Lower leg skin (tissue), 4 donors: ENCODE data around the gene ZNF503. TPM values are rescaled to one million over a fixed set of nuclear protein-coding genes. Genes with fewer than 3 reads are reported as not detected.
A peak's percentile ranks its signal among the peaks of the same experiment; 100 is the strongest.

Experiments used
- DNase-seq, 2 donors: peaks; one replicate each; pipeline ENCODE4 v3.0.0-alpha.2; 2019; ENCODE audit warnings: low spot score in 2 of 2
- H3K4me3 ChIP-seq: fragments of 200-600 bp; sonication (generic); 2 replicates; pipeline ENCODE4 v1.5.1; 2017; ENCODE audit warnings: mild to moderate bottlenecking, low read depth; ENCODE audit not compliant: poor library complexity, severe bottlenecking
- POLR2A ChIP-seq, 2 donors: fragments of 450-650 bp; IDR thresholded peaks; one replicate each; pipeline ENCODE4 v1.6.1; 2016 to 2017; ENCODE audit warnings: antibody characterized with exemption in 2 of 2, mild to moderate bottlenecking in 1 of 2, moderate library complexity in 1 of 2
- WGBS, 2 donors: methylation state at CpG; one replicate each; pipeline ENCODE4 v1.1.5; 2018; 5-methylcytosine and 5-hydroxymethylcytosine counted together
- intact Hi-C: fragments of 100-400 bp; cut with DNase I; formaldehyde crosslinking; loops from one replicate; pipeline ENCODE4 v1.15.0; 2023; ENCODE audit warnings: low total_unique reads
- total RNA-seq, 4 donors: library from RNA; depleted of rRNA; stranded (reverse); fragments of >200 nt; gene quantifications; one replicate each; pipeline ENCODE4 v1.1.0, GENCODE V29; 2016
- TF ChIP-seq, protein P1 (sequence below), 3 donors: fragments of 450-650 bp; IDR thresholded peaks; one replicate each; pipeline ENCODE4 v1.5.1; 2016; ENCODE audit warnings: antibody characterized with exemption in 3 of 3, mild to moderate bottlenecking in 3 of 3, moderate library complexity in 2 of 3

Gene ZNF503
- total RNA-seq, 4 donors from 2014 or later, result 4.8 to 8.6 (median 7.4) TPM

DNA sequence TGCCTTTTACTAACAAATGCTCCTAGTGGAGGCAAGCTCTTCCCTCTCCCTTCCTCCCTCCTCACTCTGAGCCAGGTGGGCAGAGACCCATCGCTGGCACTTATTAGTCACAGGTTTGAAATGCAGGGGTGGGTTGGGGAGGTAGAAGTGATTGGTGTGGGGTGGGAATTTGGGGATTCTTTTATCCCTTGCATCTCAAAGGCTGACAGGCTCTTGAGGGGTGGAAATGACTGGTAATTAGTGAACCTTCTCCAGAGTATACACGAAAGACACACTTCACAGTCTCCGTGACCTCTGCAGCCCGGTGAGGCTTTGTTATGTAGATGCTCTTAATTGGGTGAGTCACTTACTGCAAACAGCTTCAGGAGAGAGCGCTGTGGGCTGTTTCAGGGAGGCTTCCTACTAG lies 16.0 kb upstream of the ZNF503 start:
- no peak overlapping the region for H3K4me3 ChIP-seq
- intact Hi-C loops, result no loop called here
- no peak for TF ChIP-seq POLR2A (IDR thresholded peaks at IDR 0.05)
- 43 to 52% methylated on average over 5 of the region's 5 CpGs for WGBS, 2 donors
- DNase-seq, result no peak

DNA sequence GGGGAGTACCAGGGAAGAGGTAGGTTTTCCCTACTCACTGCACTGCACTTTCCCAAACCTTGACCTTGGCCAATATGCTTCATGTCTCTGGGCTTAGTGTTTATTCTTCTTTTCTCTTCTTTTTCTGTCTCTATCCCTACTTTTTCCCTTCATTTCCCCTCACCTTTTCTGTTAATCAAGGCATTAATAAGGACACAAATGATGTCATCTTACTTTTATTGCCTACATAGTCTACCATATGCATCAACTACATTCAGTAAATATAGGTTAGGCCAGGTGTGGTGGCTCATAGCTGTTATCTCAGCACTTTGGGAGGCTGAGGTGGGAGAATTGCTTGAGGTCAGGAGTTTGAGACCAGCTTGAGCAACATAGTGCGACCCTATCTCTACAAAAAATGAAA lies 13.0 kb upstream of the ZNF503 start:
- H3K4me3 ChIP-seq, result no peak overlapping the region
- TF ChIP-seq, protein P1, sequence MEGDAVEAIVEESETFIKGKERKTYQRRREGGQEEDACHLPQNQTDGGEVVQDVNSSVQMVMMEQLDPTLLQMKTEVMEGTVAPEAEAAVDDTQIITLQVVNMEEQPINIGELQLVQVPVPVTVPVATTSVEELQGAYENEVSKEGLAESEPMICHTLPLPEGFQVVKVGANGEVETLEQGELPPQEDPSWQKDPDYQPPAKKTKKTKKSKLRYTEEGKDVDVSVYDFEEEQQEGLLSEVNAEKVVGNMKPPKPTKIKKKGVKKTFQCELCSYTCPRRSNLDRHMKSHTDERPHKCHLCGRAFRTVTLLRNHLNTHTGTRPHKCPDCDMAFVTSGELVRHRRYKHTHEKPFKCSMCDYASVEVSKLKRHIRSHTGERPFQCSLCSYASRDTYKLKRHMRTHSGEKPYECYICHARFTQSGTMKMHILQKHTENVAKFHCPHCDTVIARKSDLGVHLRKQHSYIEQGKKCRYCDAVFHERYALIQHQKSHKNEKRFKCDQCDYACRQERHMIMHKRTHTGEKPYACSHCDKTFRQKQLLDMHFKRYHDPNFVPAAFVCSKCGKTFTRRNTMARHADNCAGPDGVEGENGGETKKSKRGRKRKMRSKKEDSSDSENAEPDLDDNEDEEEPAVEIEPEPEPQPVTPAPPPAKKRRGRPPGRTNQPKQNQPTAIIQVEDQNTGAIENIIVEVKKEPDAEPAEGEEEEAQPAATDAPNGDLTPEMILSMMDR (IDR thresholded peaks at IDR 0.05), result no peak
- no peak for TF ChIP-seq POLR2A (IDR thresholded peaks at IDR 0.05)
- WGBS, 2 donors, result 90 to 91% methylated on average over 1 of the region's 1 CpG
- DNase-seq, result no peak
- intact Hi-C loops, result no loop called here

DNA sequence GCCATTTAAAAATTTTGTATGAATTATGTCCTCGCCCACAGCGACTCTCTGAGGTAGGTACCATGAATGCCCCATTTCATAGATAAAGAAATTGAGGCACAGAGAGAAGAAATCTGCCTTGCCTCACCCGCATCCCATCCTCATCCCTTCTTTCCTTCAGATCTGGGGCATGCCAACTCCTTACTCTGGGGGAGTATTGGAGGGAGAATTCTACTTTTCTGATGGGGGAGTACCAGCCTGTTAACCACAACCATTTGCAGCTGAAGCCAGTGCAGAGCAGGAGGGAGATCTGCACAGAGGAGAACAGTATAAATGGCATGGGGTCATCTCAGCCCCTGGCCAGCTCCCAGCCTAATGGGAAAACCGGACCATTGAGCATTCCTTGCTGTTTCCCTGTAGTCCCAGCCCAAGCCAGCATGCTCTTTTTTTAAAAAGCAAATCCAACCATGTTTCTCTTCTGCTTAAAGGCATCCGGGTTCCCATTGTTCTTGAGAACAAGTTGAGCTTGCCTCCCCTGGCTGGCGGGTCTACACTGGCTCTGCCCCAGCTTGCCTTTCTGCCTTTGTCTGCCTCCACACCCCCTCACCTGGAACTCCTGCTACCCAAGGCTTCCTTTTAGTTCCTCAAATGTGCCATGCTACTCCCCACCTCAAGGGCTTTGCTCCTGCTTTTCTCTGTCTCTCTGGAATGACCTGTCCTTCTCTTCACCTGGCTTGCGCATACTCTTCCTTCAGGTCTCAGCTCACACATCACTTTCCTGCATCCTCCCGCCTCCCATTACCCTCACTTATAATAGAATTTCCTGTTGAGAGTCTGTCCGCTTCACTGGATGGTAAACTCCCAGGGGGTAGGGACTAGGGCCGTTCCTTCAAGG lies 8.8 kb upstream of the ZNF503 start:
- WGBS, 2 donors, result 42 to 51% methylated on average over 10 of the region's 10 CpGs
- TF ChIP-seq POLR2A (IDR thresholded peaks at IDR 0.05), result no peak
- TF ChIP-seq, protein P1 (IDR thresholded peaks at IDR 0.05), result no peak
- no peak for DNase-seq
- no peak overlapping the region for H3K4me3 ChIP-seq
- intact Hi-C loops, result no loop called here

DNA sequence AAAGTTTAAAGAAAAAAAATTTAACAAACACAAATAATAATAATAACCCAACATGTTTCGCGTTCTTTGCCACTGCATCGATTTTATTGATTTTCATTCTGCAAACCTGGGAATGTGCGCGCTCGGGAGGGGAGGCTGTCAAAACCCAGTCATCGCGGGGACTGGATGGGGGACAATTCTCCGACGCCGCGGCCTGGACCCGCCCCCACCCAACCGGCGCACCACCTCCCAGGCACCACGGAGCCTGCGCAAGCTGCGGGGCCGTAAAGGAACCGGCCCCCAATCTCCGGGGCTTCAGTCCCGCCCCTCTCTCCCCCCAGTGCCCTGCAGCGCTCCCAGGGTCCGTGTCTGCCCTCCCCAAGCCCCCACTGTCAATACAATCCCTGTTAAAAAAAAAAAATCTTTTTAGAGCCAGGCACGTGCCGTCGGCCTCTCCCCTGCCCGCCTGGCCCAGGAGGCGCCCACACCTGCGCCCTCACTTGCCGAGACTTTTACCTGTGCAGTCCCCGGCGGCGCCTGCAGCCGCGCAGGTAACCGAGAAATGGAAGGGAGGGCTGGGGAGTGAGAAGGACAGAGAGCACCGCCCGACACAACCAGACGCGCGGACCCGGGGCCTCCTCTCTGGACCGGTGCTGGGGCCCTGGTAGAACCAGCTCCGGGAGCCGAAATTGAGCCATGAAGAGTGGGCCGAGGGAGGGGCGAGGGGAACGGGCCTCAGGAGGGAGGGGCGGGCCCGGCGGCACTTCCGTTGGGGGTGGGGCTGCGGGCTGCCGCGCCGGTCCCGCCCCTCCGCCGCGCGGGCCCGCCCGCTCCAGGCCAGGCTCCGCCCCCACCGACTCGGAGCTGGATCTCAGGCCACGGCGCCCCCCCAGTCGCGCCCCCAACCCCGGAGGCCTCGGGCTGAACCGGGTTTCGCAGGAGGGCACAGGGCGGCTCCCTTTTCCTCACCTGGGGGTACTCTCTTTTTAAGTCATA lies 7.6 kb upstream of the ZNF503 start:
- intact Hi-C loops, result no loop called here
- 0 to 2% methylated on average over 50 of the region's 76 CpGs for WGBS, 2 donors
- no peak for TF ChIP-seq POLR2A (IDR thresholded peaks at IDR 0.05)
- TF ChIP-seq, protein P1 (IDR thresholded peaks at IDR 0.05), result no peak
- H3K4me3 ChIP-seq, result peak overlapping the region; percentile 80
- DNase-seq, result peak in 1 of 2 donors; percentile 94

DNA sequence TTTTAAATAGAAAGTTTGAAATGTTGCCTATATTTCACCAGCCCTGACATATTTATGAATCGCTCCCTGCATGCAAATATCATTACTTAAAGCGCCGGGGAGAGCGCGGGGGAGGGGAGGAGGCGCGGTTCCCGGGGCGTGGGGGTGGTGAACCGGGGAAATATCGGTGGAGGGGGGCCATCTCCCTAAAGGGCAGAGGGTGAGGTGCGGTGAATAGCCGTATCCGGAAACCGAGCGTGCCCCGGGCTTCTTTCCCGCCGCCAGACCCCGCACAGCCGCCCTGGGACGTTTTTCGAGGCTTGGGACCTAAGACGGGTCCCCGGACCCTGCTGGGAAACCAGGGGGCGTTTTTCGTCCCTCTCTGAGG lies 6.9 kb upstream of the ZNF503 start:
- WGBS, 2 donors, result 2% methylated on average over 27 of the region's 27 CpGs
- peak overlapping the region; percentile 80 for H3K4me3 ChIP-seq
- DNase-seq, result no peak
- TF ChIP-seq, protein P1 (IDR thresholded peaks at IDR 0.05), result no peak
- no peak for TF ChIP-seq POLR2A (IDR thresholded peaks at IDR 0.05)
- intact Hi-C loops, result no loop called here
